ENCODE data around the gene GOLGA8S. TPM values are rescaled to one million over a fixed set of nuclear protein-coding genes. Genes with fewer than 3 reads are reported as not detected.
"Not testable (repeated sequence)": the region's sequence is repeated elsewhere in the genome, so short reads cannot be mapped to it uniquely, and the experiment has no call there.

The GOLGA8S gene
- total RNA-seq, 4 donors from 2014 or later = 0.19 TPM; not detected in 3

DNA sequence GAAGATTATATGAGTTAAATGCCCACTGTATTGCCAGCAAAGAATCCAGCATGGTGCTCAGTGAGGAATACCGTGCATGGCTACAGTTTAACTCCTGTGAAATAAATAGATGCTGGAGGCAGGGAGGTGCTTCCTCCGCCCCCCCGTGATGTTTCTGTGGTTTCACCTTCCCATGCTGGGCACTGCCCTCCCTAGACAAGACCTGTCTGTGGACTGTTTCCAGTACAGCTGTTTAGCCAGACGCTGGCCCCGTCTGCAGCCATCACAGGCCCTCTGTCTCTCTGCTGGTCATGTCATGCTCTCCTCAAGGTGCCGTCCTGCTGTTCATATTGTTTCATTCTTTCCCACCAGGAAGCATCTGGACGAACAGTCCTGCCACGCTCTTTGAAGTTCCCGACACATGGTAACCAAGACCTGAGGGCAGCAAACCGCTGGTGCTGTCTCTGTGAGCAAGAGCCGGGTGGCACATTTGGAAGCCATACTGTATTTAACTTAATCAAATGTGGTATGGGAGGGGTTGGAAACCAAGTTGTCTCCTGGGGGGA is 31.4 kb downstream of the GOLGA8S start:
- no peak for DNase-seq

DNA sequence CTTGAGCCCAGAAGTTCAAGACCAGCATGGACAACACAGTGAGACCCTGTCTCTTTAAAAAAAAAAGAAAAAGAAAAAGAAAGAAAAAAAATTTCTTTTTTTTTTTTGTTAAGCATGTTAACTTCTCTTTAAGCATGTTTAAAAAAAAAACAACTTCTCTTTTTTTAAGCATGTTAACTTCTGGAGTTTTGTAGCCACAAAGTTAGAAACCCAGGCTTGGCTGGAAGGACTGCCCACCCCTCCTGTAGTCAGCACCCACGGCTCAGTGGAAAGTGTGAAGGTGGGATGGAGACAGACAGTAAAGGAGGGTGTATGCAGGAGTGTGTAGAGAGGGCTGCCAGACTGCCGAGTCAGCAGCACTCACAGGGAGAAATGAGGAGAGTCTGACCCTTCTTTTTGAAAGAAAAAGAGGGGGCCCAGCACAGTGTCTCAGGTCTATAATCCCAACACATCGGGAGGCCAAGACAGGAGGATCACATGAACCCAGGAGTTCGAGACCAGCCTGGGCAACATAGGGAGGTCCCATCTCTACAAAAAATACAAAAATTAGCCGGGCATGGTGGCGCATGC is 33.2 kb downstream of the GOLGA8S start:
- TF ChIP-seq, protein P1, sequence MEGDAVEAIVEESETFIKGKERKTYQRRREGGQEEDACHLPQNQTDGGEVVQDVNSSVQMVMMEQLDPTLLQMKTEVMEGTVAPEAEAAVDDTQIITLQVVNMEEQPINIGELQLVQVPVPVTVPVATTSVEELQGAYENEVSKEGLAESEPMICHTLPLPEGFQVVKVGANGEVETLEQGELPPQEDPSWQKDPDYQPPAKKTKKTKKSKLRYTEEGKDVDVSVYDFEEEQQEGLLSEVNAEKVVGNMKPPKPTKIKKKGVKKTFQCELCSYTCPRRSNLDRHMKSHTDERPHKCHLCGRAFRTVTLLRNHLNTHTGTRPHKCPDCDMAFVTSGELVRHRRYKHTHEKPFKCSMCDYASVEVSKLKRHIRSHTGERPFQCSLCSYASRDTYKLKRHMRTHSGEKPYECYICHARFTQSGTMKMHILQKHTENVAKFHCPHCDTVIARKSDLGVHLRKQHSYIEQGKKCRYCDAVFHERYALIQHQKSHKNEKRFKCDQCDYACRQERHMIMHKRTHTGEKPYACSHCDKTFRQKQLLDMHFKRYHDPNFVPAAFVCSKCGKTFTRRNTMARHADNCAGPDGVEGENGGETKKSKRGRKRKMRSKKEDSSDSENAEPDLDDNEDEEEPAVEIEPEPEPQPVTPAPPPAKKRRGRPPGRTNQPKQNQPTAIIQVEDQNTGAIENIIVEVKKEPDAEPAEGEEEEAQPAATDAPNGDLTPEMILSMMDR (IDR thresholded peaks at IDR 0.05) = no peak
- no peak for TF ChIP-seq POLR2A (IDR thresholded peaks at IDR 0.05)
- DNase-seq = no peak
- no peaks in the 10 kb centered on the region for H3K9me3 ChIP-seq
- no peak overlapping the region for H3K27ac ChIP-seq
- no peaks in the 10 kb centered on the region for H3K4me1 ChIP-seq
- intact Hi-C loops (cut with DNase I) = no loop called here
- H3K27me3 ChIP-seq = peaks cover 0 to 13% (median 0%) of the 10 kb centered on the region in 4 donors
- no peak overlapping the region for H3K4me3 ChIP-seq
- 55 to 67% methylated on average over 6 of the region's 6 CpGs for WGBS, 2 donors
- no peaks in the 10 kb centered on the region for H3K36me3 ChIP-seq

More for the DNA sequence above, 31.4 kb downstream of the GOLGA8S start:
- Histone ChIP-seq H3K27ac (no peak overlapping the region), H3K27me3 (peaks cover 0 to 9% (median 0%) of the 10 kb centered on the region in 4 donors), H3K4me1 (no peaks in the 10 kb centered on the region), H3K9me3 (no peaks in the 10 kb centered on the region), H3K36me3 (no peaks in the 10 kb centered on the region), H3K4me3 (no peak overlapping the region)
- TF ChIP-seq POLR2A (IDR thresholded peaks at IDR 0.05) = no peak
- TF ChIP-seq, protein P1 (IDR thresholded peaks at IDR 0.05) = no peak
- intact Hi-C loops (cut with DNase I) = no loop called here
- WGBS, 2 donors = 84 to 85% methylated on average over 6 to 7 of the region's 11 CpGs

DNA sequence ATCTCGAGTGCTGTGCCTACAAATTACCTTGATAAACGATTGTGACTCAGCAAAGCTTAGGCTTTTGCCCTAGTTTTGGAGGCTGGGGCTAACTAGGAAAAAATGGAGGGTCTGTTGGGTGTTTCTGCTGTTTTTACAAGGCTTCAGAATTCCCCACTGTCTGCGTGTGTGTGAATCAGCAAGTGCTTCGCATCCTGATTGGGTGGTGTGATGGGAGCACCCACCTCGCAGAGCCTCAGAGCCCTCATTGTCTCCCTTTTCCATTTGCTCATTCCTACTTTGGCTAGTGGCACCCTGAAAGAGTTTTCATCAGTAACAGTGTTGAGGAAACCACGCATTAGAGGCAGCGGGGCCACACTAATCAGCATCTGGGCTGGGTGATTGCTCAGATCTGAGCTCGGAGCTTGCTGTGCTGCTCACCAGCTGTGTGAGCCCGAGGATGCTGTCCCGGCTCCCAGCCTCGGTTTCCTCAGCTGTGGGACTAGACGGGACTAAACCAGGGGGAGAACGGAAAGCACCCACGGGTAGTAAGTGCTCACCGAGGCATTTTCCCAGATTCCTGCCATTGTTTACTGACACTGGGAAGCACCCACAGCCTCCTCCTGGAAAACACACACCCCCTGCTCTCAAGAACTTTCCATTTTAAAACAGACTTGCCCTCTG is 40.6 kb downstream of the GOLGA8S start:
- H3K4me3 ChIP-seq = no peak overlapping the region
- H3K9me3 ChIP-seq = no peaks in the 10 kb centered on the region
- intact Hi-C loops (cut with DNase I) = no loop called here
- WGBS, 2 donors = 60 to 71% methylated on average over 13 to 15 of the region's 15 CpGs
- H3K27ac ChIP-seq = no peak overlapping the region
- H3K4me1 ChIP-seq = no peaks in the 10 kb centered on the region
- H3K27me3 ChIP-seq = peaks cover 0 to 4% (median 0%) of the 10 kb centered on the region in 4 donors
- TF ChIP-seq POLR2A (IDR thresholded peaks at IDR 0.05) = no peak
- TF ChIP-seq, protein P1 (IDR thresholded peaks at IDR 0.05) = no peak
- no peak for DNase-seq
- no peaks in the 10 kb centered on the region for H3K36me3 ChIP-seq

DNA sequence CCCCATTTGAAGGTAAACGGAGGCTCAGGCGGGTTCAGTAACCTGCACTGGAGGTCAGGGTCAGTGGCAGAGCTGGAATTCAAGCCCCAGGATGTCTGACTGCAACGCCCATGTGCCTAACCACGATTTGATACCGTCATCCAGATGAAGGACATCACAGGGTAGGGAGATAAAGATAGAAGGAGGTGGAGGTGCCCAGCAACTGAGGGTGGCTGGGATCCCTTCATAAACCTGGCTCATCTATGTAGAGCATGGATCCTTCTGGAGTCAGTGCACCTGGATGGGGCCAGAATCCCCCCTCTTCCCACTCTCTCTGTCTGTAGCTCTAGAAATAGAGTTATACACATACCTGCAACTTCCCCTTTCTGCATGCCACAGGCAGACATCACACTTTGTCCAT is 41.3 kb downstream of the GOLGA8S start:
- Histone ChIP-seq H3K36me3 (no peaks in the 10 kb centered on the region), H3K27ac (no peak overlapping the region), H3K9me3 (no peaks in the 10 kb centered on the region), H3K27me3 (peaks cover 0 to 4% (median 0%) of the 10 kb centered on the region in 4 donors), H3K4me1 (no peaks in the 10 kb centered on the region), H3K4me3 (no peak overlapping the region)
- no peak for TF ChIP-seq POLR2A (IDR thresholded peaks at IDR 0.05)
- TF ChIP-seq, protein P1 (IDR thresholded peaks at IDR 0.05) = no peak
- no peak for DNase-seq
- intact Hi-C loops (cut with DNase I) = no loop called here
- 41 to 69% methylated on average over 5 of the region's 5 CpGs for WGBS, 2 donors

DNA sequence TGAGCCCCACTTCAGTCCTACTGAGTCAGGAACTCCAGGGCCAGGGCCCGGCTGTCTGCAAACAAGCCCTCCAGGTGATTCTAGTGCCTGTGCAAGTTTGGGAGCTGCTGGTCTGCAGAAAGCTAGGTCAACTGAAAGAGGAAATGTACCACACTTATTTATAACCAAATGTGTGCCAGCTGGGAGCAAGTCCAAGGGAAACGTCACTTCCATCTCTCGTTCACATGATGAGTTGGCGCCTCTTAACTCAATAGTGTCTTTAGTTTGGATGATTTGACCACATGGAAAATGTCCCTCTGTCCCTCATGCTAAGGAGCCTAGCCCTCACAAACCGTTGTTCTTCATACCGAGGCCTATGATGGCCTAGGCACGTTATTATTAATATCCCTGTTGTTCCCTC is 43.2 kb downstream of the GOLGA8S start:
- TF ChIP-seq, protein P1 (IDR thresholded peaks at IDR 0.05) = no peak
- TF ChIP-seq POLR2A (IDR thresholded peaks at IDR 0.05) = no peak
- Histone ChIP-seq H3K27ac (no peak overlapping the region), H3K36me3 (no peaks in the 10 kb centered on the region), H3K4me3 (no peak overlapping the region), H3K27me3 (no peaks in the 10 kb centered on the region), H3K4me1 (no peaks in the 10 kb centered on the region), H3K9me3 (no peaks in the 10 kb centered on the region)
- intact Hi-C loops (cut with DNase I) = no loop called here
- WGBS, 2 donors = 70 to 74% methylated on average over 6 to 7 of the region's 7 CpGs
- no peak for DNase-seq

DNA sequence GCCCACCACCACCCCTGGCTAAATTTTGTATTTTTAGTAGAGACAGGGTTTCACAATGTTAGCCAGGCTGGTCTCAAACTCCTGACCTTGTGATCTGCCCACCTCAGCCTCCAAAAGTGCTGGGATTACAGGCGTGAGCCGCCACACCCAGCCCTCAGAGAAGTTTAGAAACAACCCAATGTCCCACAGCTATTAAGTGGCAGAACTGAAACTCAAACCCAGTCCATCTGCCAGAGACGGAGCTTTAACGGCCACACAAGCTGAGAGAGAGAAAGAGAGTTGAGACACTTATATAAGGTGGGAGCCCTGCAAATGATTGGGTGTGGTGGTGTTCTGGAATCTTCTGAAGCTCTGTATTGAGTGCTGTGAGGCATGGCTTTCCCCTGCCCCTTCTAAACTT is 43.8 kb downstream of the GOLGA8S start:
- H3K36me3 ChIP-seq; H3K27ac ChIP-seq; DNase-seq; H3K4me3 ChIP-seq; H3K27me3 ChIP-seq; H3K4me1 ChIP-seq; H3K9me3 ChIP-seq; intact Hi-C loops (cut with DNase I): not testable (repeated sequence)
- WGBS, 2 donors = 77 to 83% methylated on average over 1 to 4 of the region's 4 CpGs

DNA sequence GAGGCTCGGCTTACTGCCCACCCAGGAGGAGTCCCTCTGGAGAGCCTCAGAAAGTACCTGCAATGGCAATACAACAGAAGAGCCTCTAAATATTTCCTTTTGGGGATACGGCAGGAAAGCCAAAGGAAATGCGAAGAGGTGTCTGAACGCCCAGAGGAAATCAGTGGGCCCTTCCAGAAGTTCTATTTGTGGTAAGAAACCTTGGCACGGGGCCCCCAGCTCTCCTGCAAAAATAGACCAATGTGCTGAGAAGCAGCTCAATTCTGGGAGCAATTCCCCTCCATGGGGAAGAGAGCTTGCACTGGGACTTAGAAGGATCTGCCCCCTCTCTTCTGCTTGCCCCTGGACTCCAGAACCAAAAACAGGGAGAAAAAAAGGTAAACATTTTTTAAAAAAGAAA is 44.7 kb downstream of the GOLGA8S start:
- H3K36me3 ChIP-seq; H3K4me3 ChIP-seq; H3K27ac ChIP-seq; H3K27me3 ChIP-seq; H3K4me1 ChIP-seq; H3K9me3 ChIP-seq; intact Hi-C loops (cut with DNase I); DNase-seq: not testable (repeated sequence)
- 54 to 64% methylated on average over 3 to 4 of the region's 5 CpGs for WGBS, 2 donors
